WTC11 (cell line): ENCODE results near the gene DMD. TPM values are rescaled to one million over a fixed set of nuclear protein-coding genes. Genes with fewer than 3 reads are reported as not detected.

Experiments used
- ATAC-seq: fragments of 200-7000 bp; cut with Tn5 transposase; 2 replicates; pipeline ENCODE4 v1.10.0; 2021; ENCODE audit warnings: mild to moderate bottlenecking, moderate library complexity
- CTCF ChIA-PET: fragments of 300-600 bp; sonication (Branson Sonifier 250); formaldehyde crosslinking; loops from one replicate; lab custom pipeline; 2021; ENCODE audit warnings: antibody characterized with exemption; lab: Charles Lee
- POLR2A ChIA-PET: fragments of 350-600 bp; sonication (Branson Sonifier 250); formaldehyde crosslinking; loops from one replicate; lab custom pipeline; 2021; ENCODE audit warnings: antibody characterized with exemption; lab: Charles Lee
- DNase-seq: peaks from one replicate; pipeline ENCODE4 v3.0.0; 2021; ENCODE audit warnings: low spot score
- H3K27ac Mint-ChIP-seq: 2 replicates; pipeline ENCODE4 v1.8.0; 2021; ENCODE audit warnings: mixed read lengths
- H3K27me3 Mint-ChIP-seq: 2 replicates; pipeline ENCODE4 v1.8.0; 2021; ENCODE audit warnings: low read depth, mild to moderate bottlenecking, moderate library complexity, mixed read lengths
- H3K36me3 Mint-ChIP-seq: 2 replicates; pipeline ENCODE4 v1.8.0; 2021; ENCODE audit warnings: mixed read lengths
- H3K4me1 Mint-ChIP-seq: 2 replicates; pipeline ENCODE4 v1.8.0; 2022; ENCODE audit warnings: mixed read lengths
- H3K4me3 Mint-ChIP-seq: 2 replicates; pipeline ENCODE4 v1.8.0; 2021; ENCODE audit warnings: mild to moderate bottlenecking, moderate library complexity, mixed read lengths
- H3K9me3 Mint-ChIP-seq: 2 replicates; pipeline ENCODE4 v1.8.0; 2021; ENCODE audit warnings: mixed read lengths
- ATF1 ChIP-seq: sonication (generic); formaldehyde crosslinking; IDR thresholded peaks from 2 replicates; pipeline ENCODE4 v1.8.1; 2023; ENCODE audit warnings: mild to moderate bottlenecking, moderate library complexity, missing genetic modification reagents
- ATF3 ChIP-seq: sonication (generic); formaldehyde crosslinking; conservative IDR thresholded peaks from 2 replicates; pipeline ENCODE4 v1.8.1; 2022; ENCODE audit warnings: mild to moderate bottlenecking, missing genetic modification reagents
- CBFB ChIP-seq: sonication (generic); formaldehyde crosslinking; IDR thresholded peaks from 2 replicates; pipeline ENCODE4 v1.8.1; 2022; ENCODE audit warnings: mild to moderate bottlenecking, low read depth, missing genetic modification reagents
- CREM ChIP-seq: sonication (generic); formaldehyde crosslinking; IDR thresholded peaks from 2 replicates; pipeline ENCODE4 v1.8.1; 2022; ENCODE audit warnings: mild to moderate bottlenecking, missing genetic modification reagents, moderate library complexity
- EMX1 ChIP-seq: fragments of 250-450 bp; sonication (Bioruptor Pico); IDR thresholded peaks from 2 replicates; pipeline ENCODE4 v1.8.0; 2021; ENCODE audit warnings: mild to moderate bottlenecking
- GABPB1 ChIP-seq: sonication (generic); formaldehyde crosslinking; IDR thresholded peaks from 2 replicates; pipeline ENCODE4 v1.8.1; 2023; ENCODE audit warnings: mild to moderate bottlenecking, missing genetic modification reagents
- GRHL2 ChIP-seq: fragments of 250-450 bp; sonication (Bioruptor Pico); IDR thresholded peaks from 2 replicates; pipeline ENCODE4 v1.8.0; 2022; ENCODE audit warnings: mild to moderate bottlenecking, moderate library complexity; ENCODE audit not compliant: insufficient replicate concordance, severe bottlenecking
- IRF2 ChIP-seq: sonication (generic); formaldehyde crosslinking; IDR thresholded peaks from 2 replicates; pipeline ENCODE4 v1.8.0; 2022; ENCODE audit warnings: low read depth, missing genetic modification reagents, borderline replicate concordance
- KAT7 ChIP-seq: sonication (generic); formaldehyde crosslinking; IDR thresholded peaks from 2 replicates; pipeline ENCODE4 v1.8.1; 2023; ENCODE audit warnings: missing genetic modification reagents, mild to moderate bottlenecking, borderline replicate concordance
- MXD4 ChIP-seq: fragments of 250-450 bp; sonication (Bioruptor Pico); IDR thresholded peaks from 2 replicates; pipeline ENCODE4 v1.8.0; 2021; ENCODE audit warnings: mild to moderate bottlenecking, moderate library complexity, borderline replicate concordance
- NFYB ChIP-seq: sonication (generic); formaldehyde crosslinking; conservative IDR thresholded peaks from 2 replicates; pipeline ENCODE4 v1.8.0; 2022; ENCODE audit warnings: low read depth, missing genetic modification reagents
- NR3C1 ChIP-seq: sonication (generic); formaldehyde crosslinking; conservative IDR thresholded peaks from 2 replicates; pipeline ENCODE4 v1.8.1; 2023; ENCODE audit warnings: low read depth, mild to moderate bottlenecking, missing genetic modification reagents
- PRRX2 ChIP-seq: fragments of 250-450 bp; sonication (Bioruptor Pico); IDR thresholded peaks from 2 replicates; pipeline ENCODE4 v1.8.0; 2021; ENCODE audit warnings: mild to moderate bottlenecking
- SMAD3 ChIP-seq: sonication (generic); formaldehyde crosslinking; IDR thresholded peaks from 2 replicates; pipeline ENCODE4 v1.8.0; 2022; ENCODE audit warnings: missing genetic modification reagents, mild to moderate bottlenecking, borderline replicate concordance
- SP1 ChIP-seq: sonication (generic); formaldehyde crosslinking; conservative IDR thresholded peaks from 2 replicates; pipeline ENCODE4 v1.8.1; 2022; ENCODE audit warnings: missing genetic modification reagents
- TCF7 ChIP-seq: sonication (generic); formaldehyde crosslinking; IDR thresholded peaks from 2 replicates; pipeline ENCODE4 v1.8.0; 2022; ENCODE audit warnings: mild to moderate bottlenecking, low read depth, missing genetic modification reagents, moderate library complexity
- TEAD1 ChIP-seq: sonication (generic); formaldehyde crosslinking; IDR thresholded peaks from 2 replicates; pipeline ENCODE4 v1.8.0; 2022; ENCODE audit warnings: mild to moderate bottlenecking, missing genetic modification reagents
- TP53 ChIP-seq: sonication (generic); formaldehyde crosslinking; IDR thresholded peaks from 2 replicates; pipeline ENCODE4 v1.8.1; 2023; ENCODE audit warnings: mild to moderate bottlenecking, missing genetic modification reagents
- ZNF219 ChIP-seq: sonication (generic); formaldehyde crosslinking; IDR thresholded peaks from 2 replicates; pipeline ENCODE4 v1.8.0; 2023; ENCODE audit warnings: missing genetic modification reagents, mild to moderate bottlenecking, borderline replicate concordance
- ZNF232 ChIP-seq: sonication (generic); formaldehyde crosslinking; IDR thresholded peaks from 2 replicates; pipeline ENCODE4 v1.8.0; 2022; ENCODE audit warnings: mild to moderate bottlenecking, missing genetic modification reagents
- ZNF263 ChIP-seq: sonication (generic); formaldehyde crosslinking; IDR thresholded peaks from 2 replicates; pipeline ENCODE4 v1.8.1; 2022; ENCODE audit warnings: low read depth, mild to moderate bottlenecking, moderate library complexity, missing genetic modification reagents
- ZNF396 ChIP-seq: fragments of 250-450 bp; sonication (Bioruptor Pico); IDR thresholded peaks from 2 replicates; pipeline ENCODE4 v1.8.0; 2021; ENCODE audit warnings: mild to moderate bottlenecking, moderate library complexity, borderline replicate concordance
- total RNA-seq: library from RNA; stranded (reverse); gene quantifications from 3 replicates; pipeline ENCODE4 v1.2.3, GENCODE V29; 2021
- TF ChIP-seq, protein P1 (sequence below): sonication (generic); formaldehyde crosslinking; IDR thresholded peaks from 2 replicates; pipeline ENCODE4 v1.8.1; 2023; ENCODE audit warnings: mild to moderate bottlenecking, missing genetic modification reagents, borderline replicate concordance
- TF ChIP-seq, protein P2 (sequence below): sonication (generic); formaldehyde crosslinking; IDR thresholded peaks from 2 replicates; pipeline ENCODE4 v1.8.0; 2022; ENCODE audit warnings: mild to moderate bottlenecking, missing genetic modification reagents
- TF ChIP-seq, protein P3 (sequence below): sonication (generic); formaldehyde crosslinking; IDR thresholded peaks from 2 replicates; pipeline ENCODE4 v1.8.1; 2023; ENCODE audit warnings: mild to moderate bottlenecking, missing genetic modification reagents, moderate library complexity
- TF ChIP-seq, protein P4 (sequence below): sonication (generic); formaldehyde crosslinking; IDR thresholded peaks from 2 replicates; pipeline ENCODE4 v1.8.1; 2023; ENCODE audit warnings: mild to moderate bottlenecking, moderate library complexity, missing genetic modification reagents

The DMD gene
- total RNA-seq, 1 experiment from 2014 or later: 9.1 TPM

- Mint-ChIP-seq H3K4me1 (no peaks in the 10 kb centered on the region), H3K27me3 (no peaks in the 10 kb centered on the region), H3K9me3 (0 out of 2 replicates have a peak, but pooled peaks cover 3% of the 10 kb centered on the region), H3K27ac (no peak overlapping the region), H3K36me3 (no peaks in the 10 kb centered on the region), H3K4me3 (no peak overlapping the region)
- DNase-seq (no peak), ATAC-seq (no peak)
- POLR2A ChIA-PET: no interaction called here
- CTCF ChIA-PET: no interaction called here
- TF ChIP-seq ZNF396 (CRISPR knock-in tag) (no peak), NFYB (CRISPR knock-in tag) (no peak), TEAD1 (no peak), GABPB1 (CRISPR knock-in tag) (no peak), SP1 (no peak), NR3C1 (CRISPR knock-in tag) (no peak)
- TF ChIP-seq, protein P1, sequence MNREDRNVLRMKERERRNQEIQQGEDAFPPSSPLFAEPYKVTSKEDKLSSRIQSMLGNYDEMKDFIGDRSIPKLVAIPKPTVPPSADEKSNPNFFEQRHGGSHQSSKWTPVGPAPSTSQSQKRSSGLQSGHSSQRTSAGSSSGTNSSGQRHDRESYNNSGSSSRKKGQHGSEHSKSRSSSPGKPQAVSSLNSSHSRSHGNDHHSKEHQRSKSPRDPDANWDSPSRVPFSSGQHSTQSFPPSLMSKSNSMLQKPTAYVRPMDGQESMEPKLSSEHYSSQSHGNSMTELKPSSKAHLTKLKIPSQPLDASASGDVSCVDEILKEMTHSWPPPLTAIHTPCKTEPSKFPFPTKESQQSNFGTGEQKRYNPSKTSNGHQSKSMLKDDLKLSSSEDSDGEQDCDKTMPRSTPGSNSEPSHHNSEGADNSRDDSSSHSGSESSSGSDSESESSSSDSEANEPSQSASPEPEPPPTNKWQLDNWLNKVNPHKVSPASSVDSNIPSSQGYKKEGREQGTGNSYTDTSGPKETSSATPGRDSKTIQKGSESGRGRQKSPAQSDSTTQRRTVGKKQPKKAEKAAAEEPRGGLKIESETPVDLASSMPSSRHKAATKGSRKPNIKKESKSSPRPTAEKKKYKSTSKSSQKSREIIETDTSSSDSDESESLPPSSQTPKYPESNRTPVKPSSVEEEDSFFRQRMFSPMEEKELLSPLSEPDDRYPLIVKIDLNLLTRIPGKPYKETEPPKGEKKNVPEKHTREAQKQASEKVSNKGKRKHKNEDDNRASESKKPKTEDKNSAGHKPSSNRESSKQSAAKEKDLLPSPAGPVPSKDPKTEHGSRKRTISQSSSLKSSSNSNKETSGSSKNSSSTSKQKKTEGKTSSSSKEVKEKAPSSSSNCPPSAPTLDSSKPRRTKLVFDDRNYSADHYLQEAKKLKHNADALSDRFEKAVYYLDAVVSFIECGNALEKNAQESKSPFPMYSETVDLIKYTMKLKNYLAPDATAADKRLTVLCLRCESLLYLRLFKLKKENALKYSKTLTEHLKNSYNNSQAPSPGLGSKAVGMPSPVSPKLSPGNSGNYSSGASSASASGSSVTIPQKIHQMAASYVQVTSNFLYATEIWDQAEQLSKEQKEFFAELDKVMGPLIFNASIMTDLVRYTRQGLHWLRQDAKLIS (CRISPR knock-in tag): no peak
- TF ChIP-seq, protein P2, sequence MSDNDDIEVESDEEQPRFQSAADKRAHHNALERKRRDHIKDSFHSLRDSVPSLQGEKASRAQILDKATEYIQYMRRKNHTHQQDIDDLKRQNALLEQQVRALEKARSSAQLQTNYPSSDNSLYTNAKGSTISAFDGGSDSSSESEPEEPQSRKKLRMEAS (CRISPR knock-in tag): no peak
These were observed 225.8 kb downstream of the DMD start for GRCh38 chrX:32985544-32985943.

DNA sequence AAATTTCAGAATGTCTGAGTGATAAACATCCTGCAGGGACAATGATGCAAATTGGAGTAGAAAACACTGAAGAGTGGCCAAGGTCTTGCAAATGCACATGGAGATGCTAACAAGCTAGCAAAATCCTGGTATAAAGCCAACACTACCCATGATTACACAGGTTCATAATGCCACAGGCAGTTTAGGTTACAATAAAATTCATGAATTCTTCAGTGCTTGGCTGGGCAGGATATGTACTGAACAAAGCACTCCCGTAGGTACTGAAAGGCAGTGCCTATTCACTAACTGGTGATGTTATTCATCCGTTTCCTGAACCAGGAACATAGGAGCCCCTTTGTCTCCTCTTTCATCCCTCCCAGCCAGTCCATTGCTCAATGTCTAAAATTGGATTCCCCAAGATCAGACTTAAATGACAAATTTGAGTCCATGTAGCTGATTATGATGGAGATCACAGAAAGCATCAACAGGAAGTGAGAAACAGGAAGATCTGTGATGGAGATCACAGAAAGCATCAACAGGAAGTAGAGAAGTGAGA, 244.5 kb downstream of the DMD start:
- Mint-ChIP-seq H3K4me3 (no peak overlapping the region), H3K36me3 (peaks cover 2% of the 10 kb centered on the region; the same call in 1 of the 2 replicates), H3K4me1 (no peaks in the 10 kb centered on the region), H3K27me3 (peaks cover 3% of the 10 kb centered on the region; the same call in 1 of the 2 replicates), H3K9me3 (peaks cover 11% of the 10 kb centered on the region), H3K27ac (no peak overlapping the region)
- DNase-seq: no peak
- ChIA-PET CTCF (no interaction called here), POLR2A (no interaction called here)
- ATAC-seq: no peak
- TF ChIP-seq KAT7 (CRISPR knock-in tag) (no peak), CREM (no peak), ZNF263 (CRISPR knock-in tag) (no peak), TCF7 (CRISPR knock-in tag) (no peak), SP1 (no peak), MXD4 (CRISPR knock-in tag) (no peak), EMX1 (CRISPR knock-in tag) (no peak), ATF3 (CRISPR knock-in tag) (no peak)
- TF ChIP-seq, protein P3, sequence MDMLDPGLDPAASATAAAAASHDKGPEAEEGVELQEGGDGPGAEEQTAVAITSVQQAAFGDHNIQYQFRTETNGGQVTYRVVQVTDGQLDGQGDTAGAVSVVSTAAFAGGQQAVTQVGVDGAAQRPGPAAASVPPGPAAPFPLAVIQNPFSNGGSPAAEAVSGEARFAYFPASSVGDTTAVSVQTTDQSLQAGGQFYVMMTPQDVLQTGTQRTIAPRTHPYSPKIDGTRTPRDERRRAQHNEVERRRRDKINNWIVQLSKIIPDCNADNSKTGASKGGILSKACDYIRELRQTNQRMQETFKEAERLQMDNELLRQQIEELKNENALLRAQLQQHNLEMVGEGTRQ (CRISPR knock-in tag): no peak

DNA sequence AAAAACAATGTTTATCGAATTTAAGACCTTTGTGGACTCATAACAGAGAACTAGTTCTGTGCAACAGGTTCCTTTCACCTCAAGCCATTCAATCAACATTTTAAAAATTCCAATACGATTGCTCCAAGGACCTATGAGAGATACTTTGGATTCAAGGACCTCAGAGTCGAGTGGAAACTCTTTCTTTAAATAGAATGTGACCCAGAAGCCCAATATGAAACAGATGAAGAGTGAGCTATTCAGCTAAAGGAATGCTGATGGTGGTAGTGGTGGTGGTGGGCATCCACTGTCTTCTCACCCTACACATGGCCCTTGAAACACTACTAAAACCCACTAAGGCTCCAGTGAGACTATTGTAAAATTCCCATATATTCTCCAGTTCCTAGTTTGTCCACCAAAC, 257.2 kb downstream of the DMD start:
- Mint-ChIP-seq H3K4me1 (no peaks in the 10 kb centered on the region), H3K27ac (no peak overlapping the region), H3K36me3 (no peaks in the 10 kb centered on the region), H3K9me3 (peaks cover 9% of the 10 kb centered on the region; the same call in 1 of the 2 replicates), H3K27me3 (no peaks in the 10 kb centered on the region), H3K4me3 (no peak overlapping the region)
- ATAC-seq: no peak
- CTCF ChIA-PET: no interaction called here
- DNase-seq: no peak
- POLR2A ChIA-PET: no interaction called here
- no peak for TF ChIP-seq PRRX2 (CRISPR knock-in tag)
- no peak for TF ChIP-seq GRHL2 (CRISPR knock-in tag)
- TF ChIP-seq CBFB: no peak
- TF ChIP-seq ZNF232 (CRISPR knock-in tag): no peak
- TF ChIP-seq SMAD3 (CRISPR knock-in tag): no peak
- TF ChIP-seq ATF1 (CRISPR knock-in tag): no peak
- TF ChIP-seq ZNF219 (CRISPR knock-in tag): no peak
- no peak for TF ChIP-seq MXD4 (CRISPR knock-in tag)
- TF ChIP-seq IRF2 (CRISPR knock-in tag): no peak
- no peak for TF ChIP-seq TP53 (CRISPR knock-in tag)
- TF ChIP-seq, protein P4, sequence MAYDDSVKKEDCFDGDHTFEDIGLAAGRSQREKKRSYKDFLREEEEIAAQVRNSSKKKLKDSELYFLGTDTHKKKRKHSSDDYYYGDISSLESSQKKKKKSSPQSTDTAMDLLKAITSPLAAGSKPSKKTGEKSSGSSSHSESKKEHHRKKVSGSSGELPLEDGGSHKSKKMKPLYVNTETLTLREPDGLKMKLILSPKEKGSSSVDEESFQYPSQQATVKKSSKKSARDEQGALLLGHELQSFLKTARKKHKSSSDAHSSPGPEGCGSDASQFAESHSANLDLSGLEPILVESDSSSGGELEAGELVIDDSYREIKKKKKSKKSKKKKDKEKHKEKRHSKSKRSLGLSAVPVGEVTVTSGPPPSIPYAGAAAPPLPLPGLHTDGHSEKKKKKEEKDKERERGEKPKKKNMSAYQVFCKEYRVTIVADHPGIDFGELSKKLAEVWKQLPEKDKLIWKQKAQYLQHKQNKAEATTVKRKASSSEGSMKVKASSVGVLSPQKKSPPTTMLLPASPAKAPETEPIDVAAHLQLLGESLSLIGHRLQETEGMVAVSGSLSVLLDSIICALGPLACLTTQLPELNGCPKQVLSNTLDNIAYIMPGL: no peak
